ENCODE results near the gene PTPRG.
"Not testable (repeated sequence)": the region's sequence is repeated elsewhere in the genome, so short reads cannot be mapped to it uniquely, and the experiment has no call there.

Gene PTPRG

GRCh38 chr3:61685755-61686154 lies 124.4 kb downstream of the PTPRG start:
- no peak for DNase-seq (ENCODE audit: low read depth)

GRCh38 chr3:61686228-61686648 lies 124.9 kb downstream of the PTPRG start:
- no peak for DNase-seq (ENCODE audit: low read depth)

GRCh38 chr3:61687206-61687605 lies 125.8 kb downstream of the PTPRG start:
- no peak for DNase-seq (ENCODE audit: low read depth)

- no peak for DNase-seq (ENCODE audit: low read depth)
These were observed 126.4 kb downstream of the PTPRG start for GRCh38 chr3:61687663-61688306.

GRCh38 chr3:61688307-61688984 lies 127.1 kb downstream of the PTPRG start:
- no peak for DNase-seq (ENCODE audit: low read depth)

GRCh38 chr3:61690016-61690415 lies 128.6 kb downstream of the PTPRG start:
- DNase-seq (ENCODE audit: low read depth), result no peak

GRCh38 chr3:61691466-61691865 lies 130.1 kb downstream of the PTPRG start:
- no peak for DNase-seq (ENCODE audit: low read depth)

GRCh38 chr3:61697301-61697700 lies 135.9 kb downstream of the PTPRG start:
- DNase-seq (ENCODE audit: low read depth), result no peak

GRCh38 chr3:61698278-61699072 lies 137.1 kb downstream of the PTPRG start:
- DNase-seq (ENCODE audit: low read depth), result not testable (repeated sequence)

GRCh38 chr3:61699622-61700021 lies 138.3 kb downstream of the PTPRG start:
- no peak for DNase-seq (ENCODE audit: low read depth)

- no peak for DNase-seq (ENCODE audit: low read depth)
These were observed 139.6 kb downstream of the PTPRG start for GRCh38 chr3:61701011-61701410.

- DNase-seq (ENCODE audit: low read depth), result no peak
These were observed 141.1 kb downstream of the PTPRG start for GRCh38 chr3:61702453-61702852.

- DNase-seq (ENCODE audit: low read depth), result no peak
These were observed 143.4 kb downstream of the PTPRG start for GRCh38 chr3:61704807-61705206.

- no peak for DNase-seq (ENCODE audit: low read depth)
These were observed 146.1 kb downstream of the PTPRG start for GRCh38 chr3:61707492-61707891.

- not testable (repeated sequence) for DNase-seq (ENCODE audit: low read depth)
These were observed 149.5 kb downstream of the PTPRG start for GRCh38 chr3:61710920-61711319.

GRCh38 chr3:61714225-61714624 lies 152.9 kb downstream of the PTPRG start:
- DNase-seq (ENCODE audit: low read depth), result no peak

GRCh38 chr3:61715886-61716527 lies 154.6 kb downstream of the PTPRG start:
- no peak for DNase-seq (ENCODE audit: low read depth)

GRCh38 chr3:61716693-61717092 lies 155.3 kb downstream of the PTPRG start:
- not testable (repeated sequence) for DNase-seq (ENCODE audit: low read depth)

GRCh38 chr3:61718565-61718964 lies 157.2 kb downstream of the PTPRG start:
- DNase-seq (ENCODE audit: low read depth), result no peak

- DNase-seq (ENCODE audit: low read depth), result no peak
These were observed 158.1 kb downstream of the PTPRG start for GRCh38 chr3:61719278-61719977.

GRCh38 chr3:61723038-61723437 lies 161.7 kb downstream of the PTPRG start:
- no peak for DNase-seq (ENCODE audit: low read depth)

- DNase-seq (ENCODE audit: low read depth), result no peak
These were observed 162.8 kb downstream of the PTPRG start for GRCh38 chr3:61724183-61724582.

Data from EH (cell line).